Natural killer cell (primary cell): ENCODE data around the gene CDC16. TPM values are rescaled to one million over a fixed set of nuclear protein-coding genes. Genes with fewer than 3 reads are reported as not detected.

Source experiments
- ATAC-seq, 3 donors: fragments of 150-1000 bp in 2 of 3; fragments of 200-7000 bp in 1 of 3; cut with Tn5 transposase; 1 replicate in 1 of 3; 2 replicates in 2 of 3; pipeline ENCODE4 v1.10.0; 2021; ENCODE audit warnings: mild to moderate bottlenecking in 2 of 3, moderate library complexity in 2 of 3
- DNase-seq, 2 donors: peaks; one replicate each; pipeline versions ENCODE4 v3.0.0 to v3.0.0-alpha.2; 2013 to 2021; ENCODE audit warnings: mixed read lengths in 1 of 2
- H3K27ac ChIP-seq: one replicate; pipeline ENCODE4 v1.5.1; 2013; ENCODE audit warnings: mild to moderate bottlenecking, low read length
- H3K27me3 ChIP-seq: one replicate; pipeline ENCODE4 v1.6.1; 2013; ENCODE audit warnings: low read length; ENCODE audit not compliant: control insufficient read depth, insufficient read depth
- H3K36me3 ChIP-seq: one replicate; pipeline ENCODE4 v1.6.1; 2013; ENCODE audit warnings: low read length; ENCODE audit not compliant: control insufficient read depth, insufficient read depth
- H3K4me1 ChIP-seq: one replicate; pipeline ENCODE4 v1.6.1; 2013; ENCODE audit warnings: low read length; ENCODE audit not compliant: control insufficient read depth, insufficient read depth
- H3K4me3 ChIP-seq: one replicate; pipeline ENCODE4 v1.5.1; 2013; ENCODE audit warnings: low read length
- H3K9me3 ChIP-seq: one replicate; pipeline ENCODE4 v1.6.1; 2013; ENCODE audit warnings: low read length; ENCODE audit not compliant: control insufficient read depth, insufficient read depth
- H3K27ac Mint-ChIP-seq, 2 donors: one replicate each; pipeline ENCODE4 v1.8.0; 2022; ENCODE audit warnings: mild to moderate bottlenecking in 2 of 2, mixed read lengths in 2 of 2, moderate library complexity in 1 of 2
- H3K27me3 Mint-ChIP-seq, 2 donors: one replicate each; pipeline ENCODE4 v1.8.0; 2022; ENCODE audit warnings: low read depth in 2 of 2, mixed read lengths in 2 of 2
- H3K36me3 Mint-ChIP-seq: one replicate; pipeline ENCODE4 v1.8.0; 2022; ENCODE audit warnings: mixed read lengths
- H3K4me1 Mint-ChIP-seq, 2 donors: one replicate each; pipeline ENCODE4 v1.8.0; 2022; ENCODE audit warnings: mixed read lengths in 2 of 2
- H3K4me3 Mint-ChIP-seq: one replicate; pipeline ENCODE4 v1.8.0; 2022; ENCODE audit warnings: mild to moderate bottlenecking, moderate library complexity, mixed read lengths
- H3K9me3 Mint-ChIP-seq, 2 donors: one replicate each; pipeline ENCODE4 v1.8.0; 2022; ENCODE audit warnings: mixed read lengths in 2 of 2
- WGBS: methylation state at CpG from one replicate; pipeline ENCODE4 v1.1.7; 2013; ENCODE audit warnings: missing lambda C conversion rate; ENCODE audit not compliant: insufficient coverage; 5-methylcytosine and 5-hydroxymethylcytosine counted together
- intact Hi-C: fragments of 100-400 bp; cut with micrococcal nuclease; formaldehyde crosslinking; loops from one replicate; pipeline ENCODE4 v1.14.2; 2022
- total RNA-seq, 4 donors: library from RNA; stranded (reverse); fragments of 120-200 nt in 1 of 4; gene quantifications; one replicate each; pipeline versions ENCODE4 v1.2.3 to v1.2.4, GENCODE V29; 2013 to 2022
- TF ChIP-seq, protein P1 (sequence below): fragments of 200-600 bp; IDR thresholded peaks from one replicate; pipeline ENCODE4 v1.8.0; 2022; ENCODE audit warnings: antibody characterized with exemption

The CDC16 gene
- total RNA-seq, 3 donors from 2014 or later (not counting 1 experiment from before 2014, with no cell fraction given) = 61.4 to 75.9 (median 70.7) TPM

DNA sequence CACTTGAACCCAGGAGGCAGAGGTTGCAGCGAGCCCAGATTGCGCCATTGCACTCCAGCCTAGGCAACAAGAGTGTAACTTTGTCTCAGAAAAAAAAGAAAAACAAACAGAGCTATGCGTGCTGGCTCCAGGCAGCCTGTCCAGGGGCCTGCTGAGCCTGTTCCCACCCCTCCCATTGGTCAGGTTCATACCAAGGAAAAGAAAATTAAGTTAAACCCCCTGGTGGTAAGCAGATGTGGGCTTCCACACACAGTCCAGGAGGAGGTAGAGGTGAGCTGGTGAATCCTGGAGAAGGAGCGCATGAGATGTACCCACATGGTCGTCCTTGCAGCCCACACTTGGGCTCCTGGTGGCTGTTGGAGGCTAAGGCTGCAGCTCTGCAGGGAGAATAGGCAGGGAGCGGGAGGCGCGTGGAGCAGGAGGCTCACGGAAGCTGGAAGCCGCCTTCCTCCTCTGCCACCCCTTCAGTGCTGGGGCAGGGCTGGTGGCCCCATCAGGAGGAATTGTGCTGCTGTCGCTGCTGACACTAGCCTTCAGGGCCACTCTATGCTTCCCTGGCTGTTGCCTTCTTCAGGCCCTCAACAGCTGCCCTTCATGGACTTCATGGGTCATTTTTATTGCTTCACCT lies 69.1 kb downstream of the CDC16 start:
- Mint-ChIP-seq H3K4me1 (peaks cover 4% of the 10 kb centered on the region in 2 donors), H3K36me3 (peaks cover 8% of the 10 kb centered on the region), H3K27me3 (no peaks in the 10 kb centered on the region), H3K27ac (no peak overlapping the region), H3K4me3 (no peak overlapping the region), H3K9me3 (no peaks in the 10 kb centered on the region)
- TF ChIP-seq, protein P1, sequence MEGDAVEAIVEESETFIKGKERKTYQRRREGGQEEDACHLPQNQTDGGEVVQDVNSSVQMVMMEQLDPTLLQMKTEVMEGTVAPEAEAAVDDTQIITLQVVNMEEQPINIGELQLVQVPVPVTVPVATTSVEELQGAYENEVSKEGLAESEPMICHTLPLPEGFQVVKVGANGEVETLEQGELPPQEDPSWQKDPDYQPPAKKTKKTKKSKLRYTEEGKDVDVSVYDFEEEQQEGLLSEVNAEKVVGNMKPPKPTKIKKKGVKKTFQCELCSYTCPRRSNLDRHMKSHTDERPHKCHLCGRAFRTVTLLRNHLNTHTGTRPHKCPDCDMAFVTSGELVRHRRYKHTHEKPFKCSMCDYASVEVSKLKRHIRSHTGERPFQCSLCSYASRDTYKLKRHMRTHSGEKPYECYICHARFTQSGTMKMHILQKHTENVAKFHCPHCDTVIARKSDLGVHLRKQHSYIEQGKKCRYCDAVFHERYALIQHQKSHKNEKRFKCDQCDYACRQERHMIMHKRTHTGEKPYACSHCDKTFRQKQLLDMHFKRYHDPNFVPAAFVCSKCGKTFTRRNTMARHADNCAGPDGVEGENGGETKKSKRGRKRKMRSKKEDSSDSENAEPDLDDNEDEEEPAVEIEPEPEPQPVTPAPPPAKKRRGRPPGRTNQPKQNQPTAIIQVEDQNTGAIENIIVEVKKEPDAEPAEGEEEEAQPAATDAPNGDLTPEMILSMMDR = no peak
- no peak overlapping the region for H3K4me3 ChIP-seq
- H3K36me3 ChIP-seq = peaks cover 50% of the 10 kb centered on the region
- H3K4me1 ChIP-seq = no peaks in the 10 kb centered on the region
- over 99% methylated on average over 11 of the region's 11 CpGs for WGBS
- DNase-seq = no peak
- ATAC-seq = no peak
- intact Hi-C loops = no loop called here
- no peak overlapping the region for H3K27ac ChIP-seq
- H3K27me3 ChIP-seq = no peaks in the 10 kb centered on the region
- no peaks in the 10 kb centered on the region for H3K9me3 ChIP-seq

DNA sequence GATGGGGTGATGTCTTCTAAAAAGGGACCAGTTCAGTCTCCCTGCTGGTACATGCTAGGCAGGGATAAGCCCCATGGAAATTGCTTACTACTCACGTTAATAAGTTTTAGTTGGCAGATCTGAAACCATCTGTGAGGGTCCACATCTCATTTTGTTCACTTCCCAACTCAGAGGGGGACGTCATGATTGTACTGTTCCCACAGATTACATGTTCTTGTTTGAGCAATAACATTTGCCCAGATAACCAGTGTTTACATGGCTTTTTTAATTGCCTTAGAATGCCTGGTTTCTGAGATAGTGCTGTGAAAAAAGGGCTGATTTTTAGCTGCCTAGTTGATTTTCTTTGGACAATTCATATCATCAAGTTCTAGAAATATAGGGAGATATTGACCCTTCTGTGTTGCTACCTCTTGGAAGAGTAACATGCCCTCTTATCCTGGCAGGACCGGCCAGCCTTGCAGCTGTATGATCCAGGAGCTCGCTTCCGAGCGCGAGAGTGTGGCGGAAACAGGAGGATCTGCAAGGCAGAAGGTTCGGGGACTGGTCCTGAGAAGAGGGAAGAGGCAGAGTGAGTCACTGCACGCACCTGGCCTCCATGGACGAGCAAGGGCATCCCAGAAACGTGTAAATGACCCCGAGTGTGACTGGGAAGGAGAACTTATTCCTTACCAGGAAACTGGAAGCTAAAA lies 69.8 kb downstream of the CDC16 start:
- Histone ChIP-seq H3K9me3 (no peaks in the 10 kb centered on the region), H3K27ac (no peak overlapping the region), H3K27me3 (no peaks in the 10 kb centered on the region), H3K4me1 (no peaks in the 10 kb centered on the region), H3K36me3 (peaks cover 43% of the 10 kb centered on the region), H3K4me3 (no peak overlapping the region)
- intact Hi-C loops = no loop called here
- peaks cover 4% of the 10 kb centered on the region in 2 donors for H3K4me1 Mint-ChIP-seq
- no peak for ATAC-seq
- H3K36me3 Mint-ChIP-seq = peaks cover 8% of the 10 kb centered on the region
- 97% methylated on average over 13 of the region's 13 CpGs for WGBS
- H3K4me3 Mint-ChIP-seq = no peak overlapping the region
- H3K27me3 Mint-ChIP-seq = no peaks in the 10 kb centered on the region
- TF ChIP-seq, protein P1 = no peak
- no peaks in the 10 kb centered on the region for H3K9me3 Mint-ChIP-seq
- no peak for DNase-seq
- H3K27ac Mint-ChIP-seq = no peak overlapping the region

DNA sequence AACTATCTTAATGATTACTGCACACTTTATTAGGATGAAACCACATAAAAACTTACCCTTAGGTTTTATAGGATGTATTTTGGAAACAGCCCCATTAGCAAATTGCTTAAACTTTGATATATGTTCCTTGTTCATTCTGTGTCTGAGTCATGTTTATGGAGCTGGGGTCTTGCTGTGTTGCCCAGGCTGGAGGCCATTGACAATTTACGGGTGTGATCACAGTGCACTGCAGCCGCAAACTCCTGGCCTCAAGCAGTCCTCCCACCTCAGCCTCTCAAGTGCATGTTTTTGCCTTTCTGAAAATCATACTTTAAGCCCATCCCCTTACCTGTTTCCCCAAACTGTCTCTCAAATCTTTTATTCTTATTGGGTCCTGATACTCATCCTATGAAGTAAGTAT lies 74.4 kb downstream of the CDC16 start:
- Histone ChIP-seq H3K36me3 (peaks cover 19% of the 10 kb centered on the region), H3K27me3 (no peaks in the 10 kb centered on the region), H3K4me3 (no peak overlapping the region), H3K27ac (no peak overlapping the region), H3K9me3 (no peaks in the 10 kb centered on the region), H3K4me1 (peaks cover 8% of the 10 kb centered on the region)
- no peak for ATAC-seq
- H3K27me3 Mint-ChIP-seq = no peaks in the 10 kb centered on the region
- H3K4me3 Mint-ChIP-seq = no peak overlapping the region
- TF ChIP-seq, protein P1 = no peak
- 100% methylated on average over 2 of the region's 2 CpGs for WGBS
- no peaks in the 10 kb centered on the region for H3K36me3 Mint-ChIP-seq
- no peak overlapping the region for H3K27ac Mint-ChIP-seq
- DNase-seq = no peak
- no peaks in the 10 kb centered on the region for H3K9me3 Mint-ChIP-seq
- intact Hi-C loops = no loop called here
- H3K4me1 Mint-ChIP-seq = peaks cover 13% of the 10 kb centered on the region in 2 donors
